Measurements from ENCODE around the gene NACC2. TPM values are rescaled to one million over a fixed set of nuclear protein-coding genes. Genes with fewer than 3 reads are reported as not detected.

Gene NACC2
- total RNA-seq, 2 experiments from 2014 or later = 6.0 to 6.2 TPM

DNA sequence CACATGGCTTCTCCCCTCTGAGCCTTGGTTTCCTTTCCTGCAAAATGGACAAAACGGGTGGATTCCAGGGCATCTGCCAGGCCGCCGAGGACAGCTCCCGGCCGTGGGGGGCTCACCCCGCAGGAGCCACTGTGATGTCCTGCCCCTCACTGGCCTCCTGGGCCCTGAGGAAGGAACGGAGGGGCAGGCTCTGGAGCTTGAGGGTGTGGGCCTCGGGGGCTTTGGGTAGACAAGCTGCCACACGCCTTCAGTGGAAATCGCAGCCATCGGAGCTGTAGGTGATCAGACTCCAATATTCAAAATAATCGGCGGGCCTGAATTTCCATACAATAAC, 101.7 kb downstream of the NACC2 start:
- ATAC-seq = no peak
- intact Hi-C loops (cut with micrococcal nuclease) = no loop called here
- ChIA-PET CTCF (interaction anchor here (0.7 kb wide), 1 partner anchor 10 kb away, joined by 3 read pairs; no protein-coding TSS in a partner anchor), POLR2A (no interaction called here)
- H3K9me3 Mint-ChIP-seq = no peaks in the 10 kb centered on the region
- H3K27ac Mint-ChIP-seq = no peak overlapping the region
- TF ChIP-seq CTCF (IDR thresholded peaks at IDR 0.05) = no peak
- H3K36me3 Mint-ChIP-seq (ENCODE audit: low read depth) = no peaks in the 10 kb centered on the region
- DNase-seq = no peak
- H3K4me3 Mint-ChIP-seq = no peak overlapping the region
- no peaks in the 10 kb centered on the region for H3K27me3 Mint-ChIP-seq
- peaks cover 16% of the 10 kb centered on the region for H3K4me1 Mint-ChIP-seq (ENCODE audit: low read depth)

GRCh38 chr9:135992486-135993408, 102.3 kb downstream of the NACC2 start:
- no peaks in the 10 kb centered on the region for H3K36me3 Mint-ChIP-seq (ENCODE audit: low read depth)
- H3K9me3 Mint-ChIP-seq = no peaks in the 10 kb centered on the region
- no peak overlapping the region for H3K27ac Mint-ChIP-seq
- peaks cover 16% of the 10 kb centered on the region for H3K4me1 Mint-ChIP-seq (ENCODE audit: low read depth)
- ATAC-seq (peak; percentile 75), DNase-seq (peak; percentile 58)
- intact Hi-C loops (cut with micrococcal nuclease) = no loop called here
- POLR2A ChIA-PET = interaction anchor here (0.8 kb wide), 1 partner anchor 116 kb away, joined by 3 read pairs; no protein-coding TSS in a partner anchor
- no peaks in the 10 kb centered on the region for H3K27me3 Mint-ChIP-seq
- no peak overlapping the region for H3K4me3 Mint-ChIP-seq
- TF ChIP-seq CTCF (IDR thresholded peaks at IDR 0.05) = no peak
- CTCF ChIA-PET = interaction anchor here (0.7 kb wide), 1 partner anchor 9 kb away, joined by 3 read pairs; no protein-coding TSS in a partner anchor

- intact Hi-C loops (cut with micrococcal nuclease) = no loop called here
- POLR2A ChIA-PET = interaction anchor here (0.6 to 0.8 kb wide), 2 partner anchors 55 to 117 kb away, joined by 3 read pairs; no protein-coding TSS in a partner anchor
- no peak overlapping the region for H3K4me3 Mint-ChIP-seq
Observed at GRCh38 chr9:135991771-135992170, 103.3 kb downstream of the NACC2 start.

GRCh38 chr9:135990468-135991429, 104.3 kb downstream of the NACC2 start:
- no peaks in the 10 kb centered on the region for H3K36me3 Mint-ChIP-seq (ENCODE audit: low read depth)
- DNase-seq = peak; percentile 37
- CTCF ChIA-PET = interaction anchor here (1.7 to 2.1 kb wide), 2 partner anchors 17 to 24 kb away, joined by 3 to 8 read pairs; no protein-coding TSS in a partner anchor
- intact Hi-C loops (cut with micrococcal nuclease) = no loop called here
- POLR2A ChIA-PET = interaction anchor here (0.6 kb wide), 1 partner anchor 13 kb away, joined by 3 read pairs; no protein-coding TSS in a partner anchor
- no peaks in the 10 kb centered on the region for H3K9me3 Mint-ChIP-seq
- H3K4me1 Mint-ChIP-seq (ENCODE audit: low read depth) = peaks cover 16% of the 10 kb centered on the region
- no peak for TF ChIP-seq CTCF (IDR thresholded peaks at IDR 0.05)
- H3K27ac Mint-ChIP-seq = no peak overlapping the region
- H3K27me3 Mint-ChIP-seq = no peaks in the 10 kb centered on the region
- no peak overlapping the region for H3K4me3 Mint-ChIP-seq
- ATAC-seq = peak; percentile 57

More at GRCh38 chr9:135991771-135992170, 103.3 kb downstream of the NACC2 start:
- Mint-ChIP-seq H3K4me1 (ENCODE audit: low read depth) (peaks cover 16% of the 10 kb centered on the region), H3K36me3 (ENCODE audit: low read depth) (no peaks in the 10 kb centered on the region), H3K27me3 (no peaks in the 10 kb centered on the region), H3K9me3 (no peaks in the 10 kb centered on the region), H3K27ac (no peak overlapping the region)
- no peak for ATAC-seq
- CTCF ChIA-PET = no interaction called here
- DNase-seq = no peak
- no peak for TF ChIP-seq CTCF (IDR thresholded peaks at IDR 0.05)

Data from activated CD8-positive, alpha-beta T cell treated with anti-CD3 and anti-CD28 coated beads for 36 hours (primary cell).